Activated naive CD8-positive, alpha-beta T cell treated with anti-CD3 and anti-CD28 coated beads for 36 hours (primary cell): Measurements from ENCODE around the gene PLPPR4. TPM values are rescaled to one million over a fixed set of nuclear protein-coding genes. Genes with fewer than 3 reads are reported as not detected.
"Not testable (repeated sequence)": the region's sequence is repeated elsewhere in the genome, so short reads cannot be mapped to it uniquely, and the experiment has no call there.

ENCODE experiments used
- DNase-seq: peaks from one replicate; pipeline ENCODE4 v3.0.0; 2021
- H3K27ac Mint-ChIP-seq: one replicate; pipeline ENCODE4 v1.8.0; 2022; ENCODE audit warnings: mild to moderate bottlenecking, moderate library complexity, mixed read lengths
- H3K27me3 Mint-ChIP-seq: one replicate; pipeline ENCODE4 v1.8.0; 2022; ENCODE audit warnings: mild to moderate bottlenecking, mixed read lengths
- H3K36me3 Mint-ChIP-seq: one replicate; pipeline ENCODE4 v1.8.0; 2021; ENCODE audit warnings: mild to moderate bottlenecking, mixed read lengths
- H3K4me1 Mint-ChIP-seq: one replicate; pipeline ENCODE4 v1.8.0; 2021; ENCODE audit warnings: mixed read lengths
- H3K4me3 Mint-ChIP-seq: one replicate; pipeline ENCODE4 v1.8.0; 2022; ENCODE audit warnings: mild to moderate bottlenecking, moderate library complexity, mixed read lengths
- H3K9me3 Mint-ChIP-seq: one replicate; pipeline ENCODE4 v1.8.0; 2022; ENCODE audit warnings: mixed read lengths
- total RNA-seq, 2 experiments: library from RNA; stranded (reverse); gene quantifications; one replicate each; pipeline ENCODE4 v1.2.3, GENCODE V29; 2021

Gene PLPPR4
- total RNA-seq, 2 experiments from 2014 or later, result not detected

GRCh38 chr1:99247199-99247598, 17.1 kb upstream of the PLPPR4 start:
- Mint-ChIP-seq H3K9me3 (peaks cover 3% of the 10 kb centered on the region), H3K27ac (no peak overlapping the region), H3K4me1 (no peaks in the 10 kb centered on the region), H3K36me3 (no peaks in the 10 kb centered on the region), H3K27me3 (peaks cover 7% of the 10 kb centered on the region), H3K4me3 (no peak overlapping the region)
- DNase-seq, result no peak

- no peak overlapping the region for H3K4me3 Mint-ChIP-seq
- peaks cover 4% of the 10 kb centered on the region for H3K27me3 Mint-ChIP-seq
- H3K9me3 Mint-ChIP-seq, result peaks cover 3% of the 10 kb centered on the region
- DNase-seq, result no peak
- no peaks in the 10 kb centered on the region for H3K36me3 Mint-ChIP-seq
- H3K27ac Mint-ChIP-seq, result no peak overlapping the region
- H3K4me1 Mint-ChIP-seq, result no peaks in the 10 kb centered on the region
Measured at GRCh38 chr1:99250728-99251127, 13.6 kb upstream of the PLPPR4 start.

- Mint-ChIP-seq H3K36me3 (no peaks in the 10 kb centered on the region), H3K27ac (no peak overlapping the region), H3K27me3 (peaks cover 4% of the 10 kb centered on the region), H3K9me3 (peaks cover 2% of the 10 kb centered on the region), H3K4me3 (no peak overlapping the region), H3K4me1 (no peaks in the 10 kb centered on the region)
- no peak for DNase-seq
Measured at GRCh38 chr1:99251308-99251707, 13.0 kb upstream of the PLPPR4 start.

DNA sequence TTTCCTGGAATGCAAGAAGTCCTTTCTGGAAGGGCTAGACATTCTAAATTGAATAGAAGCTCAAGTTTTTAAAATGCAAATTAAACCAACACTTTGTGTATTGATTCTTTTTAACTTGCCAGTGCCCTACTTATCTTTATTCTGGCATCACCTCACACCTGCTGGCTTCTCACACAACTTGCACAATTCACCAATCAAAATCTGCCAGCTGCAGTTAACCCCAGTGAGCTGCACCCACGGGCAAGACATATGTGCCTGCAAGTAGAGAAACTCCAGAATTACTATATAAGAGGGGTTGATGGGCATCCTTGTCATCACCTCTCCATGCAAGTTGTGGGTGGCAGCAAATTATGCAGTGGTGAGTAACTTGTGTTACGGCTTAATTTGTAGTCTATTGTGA, 11.7 kb upstream of the PLPPR4 start:
- Mint-ChIP-seq H3K4me3 (no peak overlapping the region), H3K36me3 (no peaks in the 10 kb centered on the region), H3K4me1 (no peaks in the 10 kb centered on the region), H3K9me3 (no peaks in the 10 kb centered on the region), H3K27ac (no peak overlapping the region), H3K27me3 (peaks cover 4% of the 10 kb centered on the region)
- no peak for DNase-seq

DNA sequence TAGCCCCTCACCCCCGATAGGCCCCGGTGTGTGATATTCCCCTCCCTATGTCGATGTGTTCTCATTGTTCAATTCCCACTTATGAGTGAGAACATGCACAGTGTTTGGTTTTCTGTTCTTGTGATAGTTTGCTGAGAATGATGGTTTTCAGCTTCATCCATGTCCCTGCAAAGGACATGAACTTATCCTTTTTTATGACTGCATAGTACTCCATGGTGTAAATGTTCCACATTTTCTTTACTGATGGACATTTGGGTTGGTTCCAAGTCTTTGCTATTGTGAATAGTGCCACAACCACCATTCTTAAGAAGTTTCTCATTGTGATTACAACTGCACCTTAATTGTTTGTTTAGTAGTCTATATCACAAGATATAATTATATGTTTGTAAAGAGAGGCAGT, 3.9 kb upstream of the PLPPR4 start:
- H3K27ac Mint-ChIP-seq, DNase-seq: not testable (repeated sequence)

GRCh38 chr1:99265124-99265523, 832 bp downstream of the PLPPR4 start:
- peaks cover 39% of the 10 kb centered on the region for H3K27me3 Mint-ChIP-seq
- H3K27ac Mint-ChIP-seq, result no peak overlapping the region
- H3K36me3 Mint-ChIP-seq, result no peaks in the 10 kb centered on the region
- H3K4me1 Mint-ChIP-seq, result no peaks in the 10 kb centered on the region
- DNase-seq, result no peak
- H3K9me3 Mint-ChIP-seq, result no peaks in the 10 kb centered on the region
- no peak overlapping the region for H3K4me3 Mint-ChIP-seq

More for the DNA sequence above, 3.9 kb upstream of the PLPPR4 start:
- H3K36me3 Mint-ChIP-seq, H3K4me3 Mint-ChIP-seq, H3K4me1 Mint-ChIP-seq, H3K9me3 Mint-ChIP-seq: not testable (repeated sequence)
- H3K27me3 Mint-ChIP-seq, result peaks cover 35% of the 10 kb centered on the region

DNA sequence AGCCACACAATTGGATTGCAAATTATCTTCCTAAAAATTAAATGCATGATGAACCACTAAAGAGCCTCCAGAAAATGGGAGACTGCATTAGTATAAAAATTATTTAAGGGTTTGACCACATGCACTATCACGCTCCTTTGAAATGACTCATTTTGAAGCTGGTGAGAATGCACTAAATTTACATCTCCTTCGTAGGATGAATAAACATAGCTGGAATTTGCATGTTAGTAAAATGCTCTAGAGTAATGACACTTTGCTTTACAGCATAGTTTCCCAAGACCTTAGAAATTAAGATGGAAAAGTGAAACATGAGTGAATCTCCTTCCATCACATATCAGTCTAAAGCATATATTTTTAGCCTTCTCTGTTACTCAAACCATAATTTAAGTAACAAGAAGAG, 2.4 kb downstream of the PLPPR4 start:
- H3K27ac Mint-ChIP-seq, result no peak overlapping the region
- no peak for DNase-seq
- peaks cover 39% of the 10 kb centered on the region for H3K27me3 Mint-ChIP-seq
- H3K4me1 Mint-ChIP-seq, result no peaks in the 10 kb centered on the region
- no peaks in the 10 kb centered on the region for H3K9me3 Mint-ChIP-seq
- H3K4me3 Mint-ChIP-seq, result no peak overlapping the region
- H3K36me3 Mint-ChIP-seq, result no peaks in the 10 kb centered on the region

DNA sequence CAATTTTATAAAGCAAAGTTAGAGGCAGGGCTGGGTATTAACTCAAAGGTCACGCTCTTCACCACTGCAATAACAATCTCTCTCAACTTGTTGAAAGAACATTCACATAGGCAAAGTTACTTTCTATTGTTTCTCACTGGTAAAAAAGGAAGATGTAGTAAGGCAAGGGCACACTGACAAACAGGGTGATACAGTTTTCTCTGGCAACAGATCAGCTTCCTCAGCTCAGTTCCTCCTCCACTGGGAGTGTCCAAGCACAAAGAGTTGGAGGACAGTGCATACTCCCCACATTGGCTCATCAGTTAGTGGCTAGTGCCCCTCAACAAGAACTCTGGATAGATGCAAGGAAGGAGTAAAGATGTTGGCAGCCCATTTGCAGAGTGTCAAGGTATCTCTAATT, 3.7 kb downstream of the PLPPR4 start:
- Mint-ChIP-seq H3K36me3 (no peaks in the 10 kb centered on the region), H3K4me3 (no peak overlapping the region), H3K27me3 (peaks cover 28% of the 10 kb centered on the region), H3K9me3 (peaks cover 2% of the 10 kb centered on the region), H3K27ac (no peak overlapping the region), H3K4me1 (no peaks in the 10 kb centered on the region)
- no peak for DNase-seq

GRCh38 chr1:99269321-99269720, 5.0 kb downstream of the PLPPR4 start:
- H3K4me3 Mint-ChIP-seq, result no peak overlapping the region

DNA sequence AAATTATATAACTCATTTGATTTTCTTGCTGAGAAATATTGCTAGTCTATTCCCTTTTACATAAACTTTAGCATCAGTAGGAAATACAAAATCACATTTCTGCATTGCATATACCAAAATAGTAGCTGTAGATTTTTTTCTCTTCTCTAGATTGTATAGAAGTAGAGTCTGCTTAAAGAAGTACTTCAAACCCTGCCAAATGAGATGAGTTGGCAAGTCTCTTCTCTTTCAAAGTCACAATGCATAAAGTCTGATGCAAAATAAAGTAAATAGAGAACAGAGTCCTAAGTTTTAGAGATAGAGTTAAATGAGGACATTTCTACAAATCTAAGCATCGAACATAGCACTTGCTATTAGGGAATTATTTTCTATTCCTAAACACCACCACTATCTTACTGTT, 6.4 kb downstream of the PLPPR4 start:
- peaks cover 2% of the 10 kb centered on the region for H3K27me3 Mint-ChIP-seq
- H3K4me3 Mint-ChIP-seq, result no peak overlapping the region
- peaks cover 6% of the 10 kb centered on the region for H3K9me3 Mint-ChIP-seq
- H3K4me1 Mint-ChIP-seq, result no peaks in the 10 kb centered on the region
- H3K36me3 Mint-ChIP-seq, result no peaks in the 10 kb centered on the region
- no peak for DNase-seq
- no peak overlapping the region for H3K27ac Mint-ChIP-seq

More at GRCh38 chr1:99269321-99269720, 5.0 kb downstream of the PLPPR4 start:
- no peaks in the 10 kb centered on the region for H3K36me3 Mint-ChIP-seq
- H3K9me3 Mint-ChIP-seq, result peaks cover 5% of the 10 kb centered on the region
- peaks cover 15% of the 10 kb centered on the region for H3K27me3 Mint-ChIP-seq
- H3K4me1 Mint-ChIP-seq, result no peaks in the 10 kb centered on the region
- no peak for DNase-seq
- H3K27ac Mint-ChIP-seq, result no peak overlapping the region

- DNase-seq, result no peak
- no peak overlapping the region for H3K4me3 Mint-ChIP-seq
- no peaks in the 10 kb centered on the region for H3K4me1 Mint-ChIP-seq
- no peaks in the 10 kb centered on the region for H3K36me3 Mint-ChIP-seq
- peaks cover 6% of the 10 kb centered on the region for H3K9me3 Mint-ChIP-seq
- no peaks in the 10 kb centered on the region for H3K27me3 Mint-ChIP-seq
- no peak overlapping the region for H3K27ac Mint-ChIP-seq
Measured at GRCh38 chr1:99271249-99271648, 7.0 kb downstream of the PLPPR4 start.

GRCh38 chr1:99277066-99277465, 12.8 kb downstream of the PLPPR4 start:
- Mint-ChIP-seq H3K36me3 (no peaks in the 10 kb centered on the region), H3K27ac (no peak overlapping the region), H3K4me3 (no peak overlapping the region), H3K9me3 (peaks cover 6% of the 10 kb centered on the region), H3K27me3 (peaks cover 4% of the 10 kb centered on the region), H3K4me1 (no peaks in the 10 kb centered on the region)
- no peak for DNase-seq

DNA sequence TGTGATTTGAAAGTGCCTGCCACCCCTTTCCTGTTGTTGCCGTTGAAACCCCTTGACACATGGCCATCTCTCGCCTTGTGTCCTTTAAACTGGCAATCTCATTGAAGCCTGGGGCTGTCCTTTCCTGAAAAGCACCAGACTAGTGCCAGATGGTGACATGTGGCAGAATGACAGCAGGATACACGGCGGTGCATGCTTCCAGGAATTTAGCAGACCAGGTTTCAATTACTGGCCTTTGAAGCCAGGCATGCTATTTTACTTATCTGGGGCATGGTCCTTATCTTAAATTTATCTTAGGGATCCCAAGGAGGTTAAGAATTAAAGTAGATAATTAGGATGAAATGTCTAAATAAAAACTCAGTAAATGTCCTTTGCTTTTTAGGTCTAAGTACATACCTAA, 15.2 kb downstream of the PLPPR4 start:
- Mint-ChIP-seq H3K27me3 (peaks cover 4% of the 10 kb centered on the region), H3K27ac (no peak overlapping the region), H3K4me1 (no peaks in the 10 kb centered on the region), H3K36me3 (no peaks in the 10 kb centered on the region), H3K4me3 (no peak overlapping the region), H3K9me3 (no peaks in the 10 kb centered on the region)
- DNase-seq, result no peak

- no peak overlapping the region for H3K4me3 Mint-ChIP-seq
- no peak for DNase-seq
- no peak overlapping the region for H3K27ac Mint-ChIP-seq
- H3K36me3 Mint-ChIP-seq, result no peaks in the 10 kb centered on the region
- no peaks in the 10 kb centered on the region for H3K4me1 Mint-ChIP-seq
- peaks cover 4% of the 10 kb centered on the region for H3K27me3 Mint-ChIP-seq
- no peaks in the 10 kb centered on the region for H3K9me3 Mint-ChIP-seq
Measured at GRCh38 chr1:99281105-99281504, 16.8 kb downstream of the PLPPR4 start.

GRCh38 chr1:99282536-99282935, 18.2 kb downstream of the PLPPR4 start:
- Mint-ChIP-seq H3K27me3 (peaks cover 8% of the 10 kb centered on the region), H3K27ac (no peak overlapping the region), H3K36me3 (no peaks in the 10 kb centered on the region), H3K4me3 (no peak overlapping the region), H3K9me3 (peaks cover 5% of the 10 kb centered on the region), H3K4me1 (no peaks in the 10 kb centered on the region)
- no peak for DNase-seq

DNA sequence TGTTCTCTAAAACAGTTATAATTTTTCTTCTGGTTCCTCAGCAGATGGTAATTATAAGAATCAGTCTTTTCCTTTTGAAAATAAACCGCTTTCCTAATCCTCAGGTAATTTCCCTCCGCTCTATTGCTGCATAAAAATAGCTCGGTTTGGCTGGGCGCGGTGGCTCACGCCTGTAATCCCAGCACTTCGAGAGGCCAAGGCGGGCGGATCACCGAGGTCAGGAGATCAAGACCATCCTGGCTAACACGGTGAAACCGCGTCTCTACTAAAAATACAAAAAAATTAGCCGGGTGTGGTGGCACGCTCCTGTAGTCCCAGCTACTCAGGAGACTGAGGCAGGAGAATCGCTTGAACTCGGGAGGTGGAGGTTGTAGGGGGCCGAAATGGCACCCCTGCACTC, 19.2 kb downstream of the PLPPR4 start:
- H3K27ac Mint-ChIP-seq, DNase-seq, H3K36me3 Mint-ChIP-seq, H3K9me3 Mint-ChIP-seq, H3K27me3 Mint-ChIP-seq, H3K4me3 Mint-ChIP-seq, H3K4me1 Mint-ChIP-seq: not testable (repeated sequence)

- H3K27me3 Mint-ChIP-seq, result no peaks in the 10 kb centered on the region
- no peak overlapping the region for H3K4me3 Mint-ChIP-seq
- no peak for DNase-seq
- no peak overlapping the region for H3K27ac Mint-ChIP-seq
- H3K4me1 Mint-ChIP-seq, result no peaks in the 10 kb centered on the region
- peaks cover 4% of the 10 kb centered on the region for H3K9me3 Mint-ChIP-seq
- no peaks in the 10 kb centered on the region for H3K36me3 Mint-ChIP-seq
Measured at GRCh38 chr1:99292886-99293285, 28.6 kb downstream of the PLPPR4 start.
